ENCODE data around the gene SCP2.

DNA sequence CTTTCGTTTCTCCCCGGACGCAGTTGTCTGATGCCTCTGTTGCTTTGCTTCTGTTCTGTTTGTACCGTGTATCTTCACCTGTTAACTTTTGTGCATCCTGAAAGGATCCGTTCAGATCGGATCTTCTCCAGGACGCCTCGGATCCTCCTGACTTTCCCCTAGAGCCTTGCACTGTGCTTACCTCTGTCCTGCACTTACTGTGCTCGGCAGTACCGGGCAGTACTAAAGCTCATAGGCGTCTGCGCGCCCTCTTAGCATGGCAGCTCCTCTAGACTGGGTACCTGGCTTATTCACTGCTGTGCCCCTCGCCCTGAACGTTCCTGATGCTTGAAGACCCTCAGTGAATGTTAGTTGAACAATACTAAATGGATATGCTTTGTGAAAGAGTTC lies 934 bp downstream of the SCP2 start:
- TF ChIP-seq, protein P1, sequence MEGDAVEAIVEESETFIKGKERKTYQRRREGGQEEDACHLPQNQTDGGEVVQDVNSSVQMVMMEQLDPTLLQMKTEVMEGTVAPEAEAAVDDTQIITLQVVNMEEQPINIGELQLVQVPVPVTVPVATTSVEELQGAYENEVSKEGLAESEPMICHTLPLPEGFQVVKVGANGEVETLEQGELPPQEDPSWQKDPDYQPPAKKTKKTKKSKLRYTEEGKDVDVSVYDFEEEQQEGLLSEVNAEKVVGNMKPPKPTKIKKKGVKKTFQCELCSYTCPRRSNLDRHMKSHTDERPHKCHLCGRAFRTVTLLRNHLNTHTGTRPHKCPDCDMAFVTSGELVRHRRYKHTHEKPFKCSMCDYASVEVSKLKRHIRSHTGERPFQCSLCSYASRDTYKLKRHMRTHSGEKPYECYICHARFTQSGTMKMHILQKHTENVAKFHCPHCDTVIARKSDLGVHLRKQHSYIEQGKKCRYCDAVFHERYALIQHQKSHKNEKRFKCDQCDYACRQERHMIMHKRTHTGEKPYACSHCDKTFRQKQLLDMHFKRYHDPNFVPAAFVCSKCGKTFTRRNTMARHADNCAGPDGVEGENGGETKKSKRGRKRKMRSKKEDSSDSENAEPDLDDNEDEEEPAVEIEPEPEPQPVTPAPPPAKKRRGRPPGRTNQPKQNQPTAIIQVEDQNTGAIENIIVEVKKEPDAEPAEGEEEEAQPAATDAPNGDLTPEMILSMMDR (IDR thresholded peaks at IDR 0.05; ENCODE audit: low read length) = no peak
- TF ChIP-seq EZH2 (IDR thresholded peaks at IDR 0.05; ENCODE audit: borderline replicate concordance, low read length) = no peak
